ENCODE measurements around the gene CHSY3.
"Not testable (repeated sequence)": the region's sequence is repeated elsewhere in the genome, so short reads cannot be mapped to it uniquely, and the experiment has no call there.

Gene CHSY3

DNA sequence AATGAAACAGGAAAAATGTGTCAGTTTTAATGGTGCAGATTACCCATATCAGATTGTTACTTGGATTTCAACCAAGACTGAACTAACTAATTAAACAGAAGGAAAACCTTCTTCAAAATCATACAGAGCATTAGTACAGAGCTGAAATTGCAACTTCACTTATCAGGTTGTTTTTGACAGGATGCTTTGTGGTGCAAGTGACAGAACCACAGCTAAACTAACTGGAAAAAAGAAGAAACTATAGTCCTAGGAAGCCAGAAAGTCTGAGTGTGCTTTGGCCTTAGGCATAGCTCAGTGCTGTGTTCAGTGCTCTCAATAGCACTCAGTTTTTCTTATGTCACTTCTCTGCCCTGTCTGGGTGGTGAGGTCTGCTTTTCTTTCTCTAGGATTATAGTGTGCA is 267.4 kb downstream of the CHSY3 start:
- DNase-seq, result no peak

DNA sequence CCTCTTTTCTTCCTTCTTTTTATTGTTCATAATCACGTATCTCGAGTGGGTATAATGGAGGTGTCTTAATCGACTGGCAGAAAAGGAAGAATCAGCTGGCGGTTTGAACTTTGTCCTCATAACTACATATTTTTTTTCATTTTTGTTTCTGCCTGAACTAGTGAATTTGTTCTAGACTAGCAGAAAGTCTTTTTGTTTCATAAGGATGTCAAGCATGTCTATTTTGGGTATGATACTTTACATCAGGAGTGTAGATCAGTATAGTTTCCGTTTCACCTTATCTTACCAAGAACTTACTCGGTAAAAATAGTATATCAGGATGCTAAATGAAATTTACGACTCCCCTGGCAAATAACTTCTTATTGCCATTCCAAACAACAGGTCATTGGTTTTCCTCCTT is 278.9 kb downstream of the CHSY3 start:
- DNase-seq, result no peak

DNA sequence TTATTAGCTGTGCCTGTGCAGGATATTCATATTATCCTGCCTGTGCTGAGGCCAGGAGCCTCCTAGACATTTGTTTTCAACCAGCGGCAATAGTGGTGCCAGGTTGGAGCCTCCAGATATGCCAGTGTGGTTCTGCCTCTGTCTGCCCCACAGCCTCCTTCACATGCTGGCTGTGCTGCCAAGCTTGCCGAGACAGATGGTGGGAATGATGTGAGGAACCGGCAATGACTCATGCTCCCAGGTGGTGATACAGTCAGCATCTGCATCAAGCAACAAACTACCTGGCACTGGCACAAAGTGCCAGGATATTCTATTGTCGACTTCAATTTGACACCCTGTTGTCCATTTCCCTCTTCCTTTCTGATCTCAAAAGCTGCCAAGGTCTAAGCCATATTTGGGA is 285.7 kb downstream of the CHSY3 start:
- no peak for DNase-seq

DNA sequence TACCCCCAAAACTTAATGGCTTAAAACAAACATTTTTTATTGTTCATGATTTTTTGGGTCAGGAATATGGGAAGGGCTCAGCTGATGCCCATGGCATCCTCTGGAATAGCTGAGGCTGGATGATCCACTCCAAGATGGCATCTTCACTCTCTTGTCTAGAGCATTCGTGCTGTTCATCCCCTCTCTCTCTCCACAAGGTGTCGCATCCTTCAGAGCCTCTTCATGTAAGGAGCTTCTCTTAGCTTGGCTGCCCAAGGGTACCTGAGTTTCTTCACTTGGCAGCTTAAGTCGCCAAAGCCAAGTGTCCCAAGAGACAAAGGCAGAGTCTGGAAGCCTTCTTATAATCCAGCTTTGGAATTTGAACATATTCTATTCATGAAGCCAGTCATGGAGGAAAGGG is 294.7 kb downstream of the CHSY3 start:
- DNase-seq, result no peak

DNA sequence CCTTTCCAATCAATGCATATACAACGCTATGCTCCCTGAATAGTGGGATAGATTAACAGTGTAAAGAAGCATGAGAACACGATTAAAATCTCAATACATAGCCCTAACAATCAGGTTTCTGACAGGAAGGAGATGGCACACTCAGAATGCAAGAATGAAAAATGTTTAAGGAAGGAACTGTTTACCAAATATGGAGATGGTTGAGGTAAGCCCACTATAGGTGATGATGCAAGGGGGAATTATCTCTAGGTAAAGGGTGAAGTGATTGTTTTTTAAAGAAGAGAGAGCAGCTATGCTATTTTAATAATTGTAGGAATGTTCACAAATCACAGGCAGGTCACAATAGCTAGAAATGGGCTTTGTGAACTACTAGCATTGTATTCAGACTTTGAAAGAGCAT is 302.4 kb downstream of the CHSY3 start:
- no peak for DNase-seq

DNA sequence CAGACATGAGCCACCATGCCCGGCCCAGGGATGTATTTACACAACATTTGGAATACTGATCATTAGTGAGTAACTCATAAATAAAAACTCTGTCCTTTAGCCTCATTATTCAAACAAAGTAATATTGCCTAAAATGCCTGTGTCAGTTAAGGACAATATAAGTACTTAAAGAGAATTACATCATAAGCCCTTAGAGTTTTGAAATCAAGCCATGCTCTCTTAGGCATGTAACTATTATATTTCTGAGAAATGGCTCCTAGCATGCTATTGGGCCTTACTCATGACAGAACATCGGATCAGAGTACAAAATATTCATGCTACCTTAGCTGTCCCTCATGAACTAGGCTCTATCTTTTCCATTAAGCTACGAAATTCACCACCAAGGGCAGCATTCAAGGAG is 309.3 kb downstream of the CHSY3 start:
- no peak for DNase-seq

DNA sequence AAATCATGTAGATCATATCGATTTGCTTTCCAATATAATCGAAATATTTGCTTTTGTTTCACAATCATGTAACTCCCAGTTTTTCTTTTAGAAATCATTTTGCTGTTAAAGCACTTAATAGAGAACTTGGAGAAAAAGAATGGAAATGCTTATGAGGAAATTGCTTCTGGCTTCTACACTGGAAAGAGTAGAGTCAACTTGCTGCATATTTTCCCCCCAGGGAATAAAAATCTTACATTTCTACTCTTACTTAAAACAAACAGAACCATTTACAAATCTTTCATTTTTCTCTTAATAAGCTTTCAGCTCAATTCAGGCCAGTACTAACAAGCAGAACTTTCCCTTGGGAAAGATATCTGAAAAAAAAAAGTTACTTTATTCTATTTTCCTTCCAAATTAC is 312.0 kb downstream of the CHSY3 start:
- DNase-seq, result no peak

DNA sequence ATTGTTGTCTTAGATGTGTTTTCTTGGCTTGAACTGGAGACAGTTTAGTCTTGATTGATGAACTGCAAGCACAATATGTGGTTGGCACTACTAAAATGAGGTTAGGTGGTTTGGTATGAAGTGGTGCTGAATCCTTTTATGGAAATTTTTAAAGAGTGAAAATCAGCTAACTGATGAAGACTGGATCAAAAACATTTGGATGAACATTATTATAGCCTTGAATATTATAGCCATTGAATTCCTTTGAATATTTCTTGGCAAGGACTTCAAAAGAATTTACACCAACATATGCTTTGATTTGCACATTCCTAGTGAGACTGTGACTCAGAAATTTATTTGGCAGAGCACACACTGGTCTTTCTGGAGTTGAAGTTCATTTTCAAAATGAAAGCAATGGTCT is 318.3 kb downstream of the CHSY3 start:
- no peak for DNase-seq

DNA sequence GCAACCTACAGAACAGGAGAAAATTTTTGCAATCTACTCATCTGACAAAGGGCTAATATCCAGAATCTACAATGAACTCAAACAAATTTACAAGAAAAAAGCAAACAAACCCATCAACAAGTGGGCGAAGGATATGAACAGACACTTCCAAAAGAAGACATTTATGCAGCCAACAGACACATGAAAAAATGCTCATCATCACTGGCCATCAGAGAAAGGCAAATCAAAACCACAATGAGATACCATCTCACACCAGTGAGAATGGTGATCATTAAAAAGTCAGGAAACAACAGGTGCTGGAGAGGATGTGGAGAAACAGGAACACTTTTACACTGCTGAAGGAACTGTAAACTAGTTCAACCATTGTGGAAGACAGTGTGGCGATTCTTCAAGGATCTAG is 322.3 kb downstream of the CHSY3 start:
- not testable (repeated sequence) for DNase-seq

DNA sequence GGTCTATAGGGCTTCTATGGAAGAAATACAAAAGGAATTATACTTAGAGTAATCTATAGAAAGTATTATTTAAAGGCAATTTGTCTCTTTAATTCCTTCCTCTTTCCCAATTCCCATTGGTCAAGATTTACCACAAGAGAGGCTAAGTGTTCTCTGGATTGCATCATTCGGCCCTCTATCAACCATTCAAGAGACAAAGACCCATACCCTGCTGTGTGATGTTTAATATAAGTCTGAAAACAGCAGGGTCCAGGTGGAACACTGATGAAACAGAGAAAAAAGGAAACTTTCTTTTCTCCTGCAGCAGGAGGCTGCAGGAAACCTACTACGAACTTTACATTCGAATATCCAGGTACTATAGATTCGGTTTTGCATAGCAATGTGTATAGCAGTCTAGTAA is 323.4 kb downstream of the CHSY3 start:
- DNase-seq, result no peak

DNA sequence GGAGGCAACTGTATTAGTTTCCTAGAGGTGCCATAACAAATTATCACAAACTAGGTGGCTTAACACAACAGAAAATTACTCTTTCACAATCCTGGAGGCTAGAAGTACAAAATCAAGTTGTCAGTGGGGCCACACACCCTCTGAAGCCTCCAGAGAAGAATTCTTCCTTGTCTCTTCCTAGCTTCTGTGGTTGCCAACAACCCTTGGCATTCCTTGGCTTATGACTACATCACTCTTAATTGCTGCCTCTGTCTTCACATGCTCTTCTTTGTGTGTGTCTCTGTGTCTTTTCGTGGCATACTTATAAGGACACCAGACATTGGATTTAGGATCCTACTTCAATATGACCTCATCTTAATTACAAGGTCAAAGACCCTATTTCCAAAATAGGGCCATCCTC is 327.5 kb downstream of the CHSY3 start:
- no peak for DNase-seq

DNA sequence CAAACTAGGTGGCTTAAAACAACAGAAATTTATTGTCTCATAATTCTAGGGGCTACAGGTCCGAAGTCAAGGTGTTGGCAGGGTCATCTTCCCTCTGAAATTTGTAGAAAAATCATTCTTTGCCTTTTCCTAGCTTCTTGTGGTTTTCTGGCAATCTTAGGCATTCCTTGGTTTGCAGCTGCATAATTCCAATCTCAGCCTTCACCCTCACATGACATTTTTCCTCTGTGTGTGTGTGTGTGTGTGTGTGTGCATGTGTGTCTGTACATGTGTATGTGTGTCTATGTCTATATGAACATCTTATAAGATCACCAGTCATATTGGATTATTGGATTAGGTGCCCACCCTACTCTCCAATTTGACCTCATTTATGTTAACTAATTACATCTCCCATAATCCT is 330.6 kb downstream of the CHSY3 start:
- DNase-seq, result no peak

Data from NCI-H2107 (cell line).